ENCODE results near the gene PRDM1. TPM values are rescaled to one million over a fixed set of nuclear protein-coding genes. Genes with fewer than 3 reads are reported as not detected.

PRDM1 gene
- total RNA-seq, 1 donor from 2014 or later: 2.7 TPM

GRCh38 chr6:106070636-106071035 is 15.5 kb upstream of the PRDM1 start:
- Histone ChIP-seq H3K36me3 (ENCODE audit: control insufficient read depth, insufficient read depth, low read length) (no peaks in the 10 kb centered on the region), H3K27me3 (ENCODE audit: control insufficient read depth, insufficient read depth, low read length) (no peaks in the 10 kb centered on the region), H3K4me3 (ENCODE audit: low read depth, low read length) (no peak overlapping the region)
- TF ChIP-seq, protein P1, sequence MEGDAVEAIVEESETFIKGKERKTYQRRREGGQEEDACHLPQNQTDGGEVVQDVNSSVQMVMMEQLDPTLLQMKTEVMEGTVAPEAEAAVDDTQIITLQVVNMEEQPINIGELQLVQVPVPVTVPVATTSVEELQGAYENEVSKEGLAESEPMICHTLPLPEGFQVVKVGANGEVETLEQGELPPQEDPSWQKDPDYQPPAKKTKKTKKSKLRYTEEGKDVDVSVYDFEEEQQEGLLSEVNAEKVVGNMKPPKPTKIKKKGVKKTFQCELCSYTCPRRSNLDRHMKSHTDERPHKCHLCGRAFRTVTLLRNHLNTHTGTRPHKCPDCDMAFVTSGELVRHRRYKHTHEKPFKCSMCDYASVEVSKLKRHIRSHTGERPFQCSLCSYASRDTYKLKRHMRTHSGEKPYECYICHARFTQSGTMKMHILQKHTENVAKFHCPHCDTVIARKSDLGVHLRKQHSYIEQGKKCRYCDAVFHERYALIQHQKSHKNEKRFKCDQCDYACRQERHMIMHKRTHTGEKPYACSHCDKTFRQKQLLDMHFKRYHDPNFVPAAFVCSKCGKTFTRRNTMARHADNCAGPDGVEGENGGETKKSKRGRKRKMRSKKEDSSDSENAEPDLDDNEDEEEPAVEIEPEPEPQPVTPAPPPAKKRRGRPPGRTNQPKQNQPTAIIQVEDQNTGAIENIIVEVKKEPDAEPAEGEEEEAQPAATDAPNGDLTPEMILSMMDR (IDR thresholded peaks at IDR 0.05; ENCODE audit: insufficient read depth, low read length, poor library complexity, severe bottlenecking): no peak
- DNase-seq (ENCODE audit: low read depth): no peak

DNA sequence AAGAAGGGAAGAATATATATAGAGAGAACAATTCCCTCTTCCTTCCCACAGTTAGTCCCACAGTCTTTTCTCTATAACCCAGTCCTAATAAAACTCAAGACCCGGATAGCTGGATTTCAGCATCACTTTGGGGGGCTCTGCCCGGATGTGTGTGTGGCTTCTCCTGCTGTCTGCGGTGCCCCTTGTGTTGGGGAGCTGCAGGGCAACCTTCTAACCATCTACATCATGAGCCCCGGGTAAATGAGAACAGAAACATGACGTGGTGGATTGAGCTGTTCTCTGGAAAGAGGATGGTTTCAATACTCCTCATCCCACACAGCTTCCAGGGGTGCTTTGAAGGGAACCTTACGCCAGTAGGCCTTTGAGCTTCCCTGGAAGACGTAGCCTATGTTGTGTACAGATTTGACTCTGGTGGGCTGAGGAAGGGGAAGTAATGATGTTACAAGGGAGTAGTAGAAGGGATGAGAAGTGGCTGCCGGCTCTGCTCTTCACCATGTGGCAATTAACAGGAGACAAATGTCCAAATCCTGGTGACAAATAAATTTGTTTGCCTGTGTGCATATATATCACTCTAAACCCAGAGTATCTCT is 13.5 kb upstream of the PRDM1 start:
- DNase-seq (ENCODE audit: low read depth): no peak
- TF ChIP-seq, protein P1 (IDR thresholded peaks at IDR 0.05; ENCODE audit: insufficient read depth, low read length, poor library complexity, severe bottlenecking): no peak
- H3K4me3 ChIP-seq (ENCODE audit: low read depth, low read length): no peak overlapping the region
- H3K36me3 ChIP-seq (ENCODE audit: control insufficient read depth, insufficient read depth, low read length): no peaks in the 10 kb centered on the region
- no peaks in the 10 kb centered on the region for H3K27me3 ChIP-seq (ENCODE audit: control insufficient read depth, insufficient read depth, low read length)

DNA sequence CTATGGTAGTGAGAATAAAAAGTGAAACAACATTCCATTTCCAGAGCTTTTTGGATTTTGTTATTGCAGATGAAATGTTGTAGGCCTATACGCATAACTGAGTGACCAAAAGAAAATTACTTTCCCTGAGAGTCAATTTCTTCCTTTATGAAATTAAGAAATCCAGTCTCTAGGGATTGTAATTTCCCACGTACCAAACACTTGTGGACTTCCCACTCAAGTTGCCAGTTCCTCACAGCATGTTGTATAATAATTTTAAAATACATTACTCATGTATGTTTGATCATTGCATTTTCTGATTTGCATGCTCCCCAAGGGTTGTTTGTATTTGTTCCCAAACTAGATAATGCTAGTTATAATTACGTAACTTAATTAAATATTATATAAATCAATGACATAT is 12.0 kb upstream of the PRDM1 start:
- DNase-seq (ENCODE audit: low read depth): no peak
- no peaks in the 10 kb centered on the region for H3K36me3 ChIP-seq (ENCODE audit: control insufficient read depth, insufficient read depth, low read length)
- no peaks in the 10 kb centered on the region for H3K27me3 ChIP-seq (ENCODE audit: control insufficient read depth, insufficient read depth, low read length)
- no peak overlapping the region for H3K4me3 ChIP-seq (ENCODE audit: low read depth, low read length)
- TF ChIP-seq, protein P1 (IDR thresholded peaks at IDR 0.05; ENCODE audit: insufficient read depth, low read length, poor library complexity, severe bottlenecking): no peak

DNA sequence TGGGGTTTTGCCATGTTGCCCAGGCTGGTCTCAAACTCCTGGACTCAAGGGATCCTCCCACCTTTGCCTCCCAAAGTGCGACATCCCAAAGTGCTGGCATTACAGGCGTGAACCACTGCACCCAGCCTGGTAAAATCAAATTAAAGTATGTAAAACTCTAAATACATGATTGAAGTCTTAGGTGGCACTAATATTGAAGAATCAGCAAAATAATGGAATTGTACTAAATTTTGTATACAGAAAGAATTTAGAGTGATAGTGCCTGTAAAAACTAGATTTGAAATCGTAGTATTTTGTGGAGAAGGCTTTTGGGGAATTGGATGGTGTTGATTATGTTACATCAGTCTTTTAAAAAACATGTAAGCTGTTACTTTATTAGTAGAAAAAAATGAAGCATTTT is 10.0 kb upstream of the PRDM1 start:
- no peaks in the 10 kb centered on the region for H3K27me3 ChIP-seq (ENCODE audit: control insufficient read depth, insufficient read depth, low read length)
- TF ChIP-seq, protein P1 (IDR thresholded peaks at IDR 0.05; ENCODE audit: insufficient read depth, low read length, poor library complexity, severe bottlenecking): no peak
- no peaks in the 10 kb centered on the region for H3K36me3 ChIP-seq (ENCODE audit: control insufficient read depth, insufficient read depth, low read length)
- no peak for DNase-seq (ENCODE audit: low read depth)
- no peak overlapping the region for H3K4me3 ChIP-seq (ENCODE audit: low read depth, low read length)

GRCh38 chr6:106077170-106077569 is 9.0 kb upstream of the PRDM1 start:
- Histone ChIP-seq H3K36me3 (ENCODE audit: control insufficient read depth, insufficient read depth, low read length) (no peaks in the 10 kb centered on the region), H3K27me3 (ENCODE audit: control insufficient read depth, insufficient read depth, low read length) (no peaks in the 10 kb centered on the region), H3K4me3 (ENCODE audit: low read depth, low read length) (no peak overlapping the region)
- DNase-seq (ENCODE audit: low read depth): no peak
- TF ChIP-seq, protein P1 (IDR thresholded peaks at IDR 0.05; ENCODE audit: insufficient read depth, low read length, poor library complexity, severe bottlenecking): no peak

GRCh38 chr6:106077881-106078280 is 8.3 kb upstream of the PRDM1 start:
- no peaks in the 10 kb centered on the region for H3K27me3 ChIP-seq (ENCODE audit: control insufficient read depth, insufficient read depth, low read length)
- no peak for DNase-seq (ENCODE audit: low read depth)
- H3K4me3 ChIP-seq (ENCODE audit: low read depth, low read length): no peak overlapping the region
- TF ChIP-seq, protein P1 (IDR thresholded peaks at IDR 0.05; ENCODE audit: insufficient read depth, low read length, poor library complexity, severe bottlenecking): no peak
- no peaks in the 10 kb centered on the region for H3K36me3 ChIP-seq (ENCODE audit: control insufficient read depth, insufficient read depth, low read length)
